AG10803 (cell line): ENCODE measurements around the gene PXN.
A peak's percentile ranks its signal among the peaks of the same experiment; 100 is the strongest.

Experiments used
- DNase-seq: peaks from one replicate; pipeline ENCODE4 v3.0.0; 2010; ENCODE audit warnings: low read depth
- H3K4me3 ChIP-seq: 2 replicates; pipeline ENCODE4 v1.5.1; 2011; ENCODE audit warnings: mild to moderate bottlenecking, low read length, control low read depth
- CTCF ChIP-seq: conservative IDR thresholded peaks from 2 replicates; pipeline ENCODE4 v1.5.1; 2011; ENCODE audit warnings: mild to moderate bottlenecking, low read length, control low read depth, inconsistent platforms

Gene PXN

DNA sequence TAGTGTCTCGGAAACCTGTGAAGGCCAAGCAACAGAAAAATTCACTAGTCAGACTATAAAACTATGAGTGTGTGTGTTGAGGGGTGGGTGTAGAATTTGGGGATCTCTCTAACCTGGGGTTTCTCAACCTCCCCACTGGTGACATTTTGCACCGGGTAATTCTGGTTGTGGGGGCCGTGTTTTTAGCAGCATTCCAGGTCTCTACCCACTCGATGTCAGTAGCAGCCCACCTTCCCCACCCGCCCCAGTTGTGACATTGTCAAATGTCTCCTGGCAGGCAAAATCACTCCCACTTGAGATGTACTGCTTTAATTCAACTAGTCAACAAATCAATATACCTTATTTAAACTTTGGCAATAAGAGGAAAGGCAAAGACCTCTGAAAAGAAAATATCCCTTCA, 75.1 kb downstream of the PXN start:
- no peak overlapping the region for H3K4me3 ChIP-seq
- TF ChIP-seq CTCF: no peak
- DNase-seq: no peak

GRCh38 chr12:120186654-120187053, 78.9 kb downstream of the PXN start:
- DNase-seq: no peak
- H3K4me3 ChIP-seq: no peak overlapping the region
- no peak for TF ChIP-seq CTCF

GRCh38 chr12:120183211-120183631, 82.3 kb downstream of the PXN start:
- no peak overlapping the region for H3K4me3 ChIP-seq
- peak; percentile 45 for DNase-seq
- TF ChIP-seq CTCF: no peak

DNA sequence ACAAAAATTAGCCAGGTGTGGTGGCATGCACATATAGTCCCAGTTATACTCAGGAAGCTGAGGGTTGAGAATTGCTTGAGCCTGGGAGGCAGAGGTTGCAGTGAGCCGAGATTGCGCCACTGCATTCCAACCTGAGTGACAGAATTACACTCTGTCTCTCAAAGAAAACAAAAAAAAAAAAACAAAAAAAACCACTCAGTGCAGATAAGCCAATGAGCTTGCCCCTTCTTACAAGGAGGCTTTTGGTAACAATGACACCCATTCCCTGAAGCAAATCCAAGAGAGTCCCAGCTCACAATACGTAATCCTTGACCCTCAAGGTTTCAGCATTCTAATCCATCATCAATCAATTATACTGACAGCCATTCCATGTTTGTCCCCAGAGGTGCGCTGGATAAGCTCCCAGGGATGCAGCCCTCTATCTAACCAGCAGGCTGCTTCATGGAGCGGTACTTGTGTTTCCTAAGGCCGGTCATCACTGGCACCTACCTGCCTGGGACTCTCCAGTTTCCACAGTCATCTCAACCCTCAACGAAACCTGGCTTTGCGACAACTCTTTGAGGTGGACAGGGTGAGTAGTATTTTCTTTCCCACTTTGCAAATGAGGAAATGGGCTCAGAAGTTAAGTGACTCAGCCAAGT, 83.4 kb downstream of the PXN start:
- peak; percentile 46 for DNase-seq
- H3K4me3 ChIP-seq: no peak overlapping the region
- TF ChIP-seq CTCF: no peak; the same call in 1 of the 2 replicates

GRCh38 chr12:120180975-120181374, 84.6 kb downstream of the PXN start:
- TF ChIP-seq CTCF: no peak
- DNase-seq: no peak
- no peak overlapping the region for H3K4me3 ChIP-seq

- no peak for TF ChIP-seq CTCF
- no peak overlapping the region for H3K4me3 ChIP-seq
- DNase-seq: no peak
Observed at GRCh38 chr12:120175537-120175936, 90.0 kb downstream of the PXN start.

DNA sequence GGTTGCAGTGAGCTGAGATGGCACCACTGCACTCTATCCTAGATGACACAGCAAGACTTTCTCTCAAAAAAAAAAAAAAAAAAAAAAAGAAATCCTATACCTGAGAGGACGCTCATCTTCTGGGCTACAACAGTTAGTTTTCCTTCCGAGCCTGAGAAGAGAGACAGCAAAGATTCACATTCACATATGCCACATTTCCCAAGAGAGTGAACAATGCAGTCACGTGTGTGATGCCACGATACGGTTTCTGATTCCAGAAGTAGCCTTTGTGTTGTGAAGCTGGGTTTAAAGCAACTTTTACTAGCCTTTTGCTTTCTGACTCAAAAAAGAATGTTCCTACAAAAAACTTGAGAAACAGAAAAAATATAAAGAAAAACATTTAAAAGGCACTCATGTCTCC, 90.5 kb downstream of the PXN start:
- TF ChIP-seq CTCF: no peak
- no peak overlapping the region for H3K4me3 ChIP-seq
- DNase-seq: no peak
